GM18868 (cell line): ENCODE results near the gene USP40.

Experiments used
- ATAC-seq: cut with Tn5 transposase; IDR thresholded peaks from one replicate; pipeline ENCODE4 v1.9.1; 2021; ENCODE audit warnings: mild to moderate bottlenecking, moderate library complexity; ENCODE audit not compliant: unreplicated experiment

The USP40 gene

DNA sequence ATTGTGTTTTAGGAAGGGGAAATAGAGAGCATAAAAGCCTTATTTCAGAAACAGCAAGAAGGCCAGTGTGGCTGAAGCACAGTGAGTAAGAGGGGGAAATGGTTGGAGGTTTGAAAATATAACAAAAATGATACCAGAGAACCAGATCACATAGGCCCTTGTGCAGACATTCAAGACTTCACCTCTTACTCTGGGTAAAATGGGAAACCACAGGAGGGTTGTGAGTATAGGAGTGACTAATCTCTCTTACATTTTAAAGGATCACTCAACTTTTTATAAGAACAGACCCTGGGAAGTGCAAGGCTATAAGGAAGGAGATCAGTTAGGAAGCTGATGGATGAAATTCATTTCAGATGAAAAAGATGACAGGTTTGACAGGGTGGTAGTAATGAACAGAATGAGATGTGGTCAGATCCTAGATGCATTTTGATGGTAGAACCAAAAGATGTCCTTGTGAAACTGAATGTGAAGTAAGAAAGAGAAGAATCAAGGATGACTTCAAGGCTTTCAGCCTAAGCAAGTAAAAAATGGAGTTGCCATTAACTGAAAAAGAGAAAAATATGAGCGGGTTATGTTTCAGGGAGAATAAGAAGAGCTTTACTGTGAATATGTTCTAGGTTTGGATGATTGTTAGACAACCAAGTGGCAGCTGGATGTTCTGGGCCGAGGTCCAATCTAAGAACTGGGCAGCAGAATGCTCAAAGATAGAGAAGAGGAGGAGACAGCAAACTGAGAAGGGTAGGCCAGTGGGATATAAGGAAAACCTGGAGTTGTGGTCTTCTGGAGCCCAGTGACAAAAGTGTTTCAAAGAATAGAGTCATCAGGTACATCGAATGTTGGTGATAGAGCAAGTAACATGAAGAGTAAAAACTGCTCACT lies 65.1 kb downstream of the USP40 start:
- no peak for ATAC-seq

DNA sequence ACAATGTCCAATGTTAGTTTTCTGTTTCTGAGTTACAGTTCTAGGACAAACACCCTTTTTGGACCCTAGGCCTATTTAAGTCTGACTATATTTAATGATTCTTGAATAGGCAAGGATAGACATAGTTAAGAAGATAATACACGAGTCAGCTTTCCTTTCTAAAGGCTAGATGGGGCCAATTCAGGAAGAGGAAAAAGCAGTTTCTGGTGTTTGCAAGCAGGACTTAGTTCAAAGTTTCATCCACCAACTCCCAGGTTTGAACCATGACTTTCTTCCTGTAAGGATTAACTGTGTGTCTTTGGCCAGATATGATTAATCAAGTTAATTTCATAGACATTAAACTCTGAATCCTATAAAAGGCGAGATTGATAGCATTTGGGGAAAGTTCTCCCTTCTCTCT lies 66.7 kb downstream of the USP40 start:
- no peak for ATAC-seq

DNA sequence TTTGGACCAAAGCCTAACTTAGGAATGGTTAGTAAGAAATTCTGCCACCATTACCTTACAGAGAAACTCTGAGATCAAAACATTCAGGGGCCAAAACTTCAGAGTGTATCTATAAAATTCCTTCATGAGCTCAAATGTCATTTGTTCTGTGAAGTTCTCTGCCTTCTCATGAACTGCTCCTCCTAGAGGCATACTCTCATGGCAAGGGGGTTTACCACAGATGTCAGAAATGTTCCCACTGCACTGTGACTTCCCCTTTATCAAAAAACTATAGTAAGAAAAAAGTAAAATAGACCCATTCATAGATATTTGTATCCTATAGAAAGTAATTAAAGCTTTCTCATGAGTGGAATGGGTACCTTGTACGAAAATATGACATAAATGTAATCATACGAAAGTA lies 68.5 kb downstream of the USP40 start:
- ATAC-seq, result no peak

DNA sequence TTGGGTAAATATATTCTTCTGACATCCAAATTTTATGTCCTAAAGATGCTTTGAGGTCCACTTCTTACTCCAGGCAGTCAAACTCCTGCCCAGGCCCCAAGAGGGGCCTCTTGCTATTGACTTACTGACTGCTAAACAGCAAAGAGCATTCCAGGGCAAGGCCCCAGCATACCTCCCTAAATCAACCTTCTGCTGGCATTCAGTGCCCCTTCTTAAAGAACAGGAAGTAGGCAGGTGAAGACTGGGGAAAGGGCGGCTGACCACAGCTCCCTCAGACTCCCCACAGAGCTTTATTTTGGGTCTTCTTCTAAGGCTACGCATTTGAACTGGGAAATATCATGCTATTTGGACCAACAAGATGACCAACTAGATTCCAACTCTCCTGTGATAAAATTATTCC lies 68.9 kb downstream of the USP40 start:
- ATAC-seq, result no peak

DNA sequence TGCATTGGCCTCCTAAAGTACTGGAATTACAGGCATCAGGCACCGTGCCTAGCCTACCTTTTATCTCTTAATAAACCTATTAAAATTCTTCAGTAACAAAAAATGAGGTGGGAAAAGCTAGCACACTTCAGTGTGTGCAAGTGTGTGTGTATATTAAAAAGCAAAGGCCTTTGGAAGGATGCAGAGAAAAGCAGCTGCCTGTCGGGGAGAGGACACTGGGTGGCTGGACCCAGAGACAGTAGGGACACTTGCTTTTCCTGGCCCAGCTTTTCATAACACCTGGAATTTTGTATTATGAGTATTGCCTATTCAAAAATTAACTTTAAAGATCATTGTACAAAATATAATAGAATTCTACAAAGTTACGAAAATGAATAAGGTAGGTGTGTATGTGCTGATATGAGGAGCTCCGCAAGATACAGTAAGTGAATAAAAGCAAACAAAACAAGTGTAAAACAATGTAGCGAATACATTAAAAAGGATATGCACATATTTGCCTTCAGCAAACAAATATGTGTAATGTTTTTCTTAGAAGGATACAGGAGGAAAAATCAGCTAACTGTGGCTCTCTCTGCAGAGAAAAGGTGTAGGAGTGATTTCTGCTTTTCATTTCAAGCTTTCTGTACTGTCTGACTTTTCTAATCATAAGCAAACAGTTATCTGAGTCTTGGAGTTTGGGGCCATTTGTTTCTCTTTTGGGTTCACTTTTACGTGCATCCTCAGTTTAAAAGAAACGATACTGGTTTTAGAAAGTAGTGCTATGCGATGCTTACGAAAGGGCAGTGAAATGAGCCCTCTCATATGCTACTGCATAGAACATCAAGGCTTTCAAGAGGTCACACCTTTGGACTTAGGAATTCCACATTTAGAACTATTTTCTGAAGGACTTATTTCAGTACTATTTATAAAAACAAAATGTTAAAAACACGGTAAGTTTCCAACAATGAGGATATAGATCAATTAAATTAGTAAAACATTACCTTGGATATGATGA lies 70.8 kb downstream of the USP40 start:
- ATAC-seq, result no peak

DNA sequence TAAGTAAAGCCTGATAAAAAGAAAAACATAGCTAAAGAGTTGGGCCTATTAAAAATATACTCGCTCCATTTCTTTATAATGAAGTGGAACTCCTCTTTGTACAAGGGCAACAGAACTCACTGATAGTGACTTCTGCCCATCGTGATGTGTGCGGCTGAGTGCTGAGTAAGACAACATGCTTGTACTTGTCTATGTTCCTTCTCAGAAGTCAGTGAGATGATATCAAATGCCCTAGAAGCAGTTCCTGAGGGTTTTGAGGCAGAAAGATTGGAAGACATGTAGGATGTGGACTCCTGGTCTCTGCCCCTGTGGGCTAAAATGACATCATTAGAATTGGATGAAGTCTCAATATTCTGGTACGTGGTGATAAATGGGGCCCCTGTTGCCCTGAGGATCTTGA lies 73.8 kb downstream of the USP40 start:
- no peak for ATAC-seq

DNA sequence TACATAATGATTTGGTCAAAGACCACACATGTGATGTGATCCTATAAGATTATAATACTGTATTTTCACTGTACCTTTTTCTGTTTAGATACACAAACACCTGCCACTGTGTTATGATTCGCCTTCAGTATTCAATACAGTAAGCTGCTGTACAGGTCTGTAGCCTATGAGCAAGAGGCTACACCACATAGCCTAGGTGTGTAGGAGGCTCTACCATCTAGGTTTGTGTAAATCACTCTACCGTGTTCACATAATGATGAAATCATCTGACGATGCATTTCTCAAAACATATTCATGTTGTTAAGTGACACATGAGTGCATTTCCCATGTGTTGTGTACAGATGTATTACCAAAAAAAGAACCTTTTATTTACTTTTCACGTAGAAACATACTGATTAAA lies 74.5 kb downstream of the USP40 start:
- no peak for ATAC-seq

DNA sequence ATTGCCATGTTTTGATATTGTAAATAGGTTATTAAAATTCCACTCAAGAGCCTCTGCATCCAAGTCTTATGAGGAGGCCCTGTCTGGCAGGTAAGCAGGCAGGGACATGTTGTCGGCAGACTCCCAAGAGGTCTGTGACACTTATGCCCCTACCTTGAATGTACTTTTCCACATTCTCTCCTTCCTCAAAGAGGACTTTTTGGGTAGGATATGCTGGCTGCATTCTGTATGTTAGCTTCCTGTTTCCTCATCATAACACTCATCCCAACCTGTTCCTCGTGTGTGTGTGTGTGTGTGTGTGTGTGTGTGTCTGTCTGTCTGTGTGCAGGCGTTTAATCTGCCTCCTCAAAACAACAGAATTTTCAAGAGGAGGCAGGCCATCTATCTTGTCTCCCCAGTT lies 75.3 kb downstream of the USP40 start:
- no peak for ATAC-seq

DNA sequence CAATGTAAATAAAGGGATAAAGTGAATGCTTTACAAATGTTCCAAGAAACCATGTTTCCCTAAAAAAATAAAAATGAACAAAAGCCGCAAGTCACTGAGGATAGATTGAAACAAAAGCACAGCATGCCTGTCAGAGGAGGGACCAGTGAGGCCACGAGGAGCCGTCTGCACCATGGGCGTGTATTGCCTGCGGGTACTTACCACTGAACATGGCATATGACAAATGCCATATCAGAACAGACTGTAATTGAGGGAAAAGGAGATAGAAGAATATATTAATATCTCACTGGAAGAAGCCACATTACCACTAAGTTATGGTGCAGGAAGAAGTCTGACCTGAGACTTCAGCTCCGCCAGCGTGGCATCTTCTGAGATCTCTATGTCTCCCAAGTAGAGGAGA lies 75.8 kb downstream of the USP40 start:
- no peak for ATAC-seq

DNA sequence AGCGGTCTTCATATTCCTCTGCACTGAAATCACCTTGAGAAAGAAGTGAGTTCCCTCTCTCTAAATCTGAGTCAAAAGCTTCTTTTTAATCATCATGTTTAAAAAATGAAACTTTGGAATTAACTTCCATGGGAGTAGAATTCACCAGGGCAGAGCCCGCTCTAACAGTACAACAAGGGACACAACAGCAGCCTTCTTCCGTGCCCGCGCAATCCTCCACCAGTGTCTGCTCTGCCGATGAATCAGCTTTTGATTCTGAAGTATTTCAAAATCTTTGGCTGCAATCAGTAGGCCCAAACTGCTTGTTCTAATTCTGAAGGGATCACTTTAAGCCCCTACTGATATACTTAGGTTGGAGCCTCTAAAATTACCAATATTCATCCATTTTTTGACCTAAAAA lies 76.9 kb downstream of the USP40 start:
- no peak for ATAC-seq

DNA sequence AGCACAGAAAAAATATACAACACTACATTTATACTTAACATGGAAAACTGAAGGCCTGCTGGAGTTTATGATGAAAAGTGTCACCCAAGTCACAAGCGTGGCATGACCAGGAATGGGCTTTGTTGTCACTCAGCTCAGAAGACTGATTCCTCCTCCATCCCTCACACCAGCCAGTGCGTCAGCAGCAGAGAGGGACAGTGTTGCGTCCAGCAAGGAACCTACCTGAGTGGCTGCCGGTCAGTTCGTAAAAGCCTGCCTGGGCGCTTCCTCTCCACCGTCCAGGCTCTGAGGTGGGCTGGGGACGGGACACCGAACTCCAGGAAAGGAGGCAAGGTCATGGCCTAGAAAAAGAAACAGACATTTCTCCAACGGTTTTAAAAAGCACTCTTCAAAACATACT lies 77.4 kb downstream of the USP40 start:
- ATAC-seq, result no peak

DNA sequence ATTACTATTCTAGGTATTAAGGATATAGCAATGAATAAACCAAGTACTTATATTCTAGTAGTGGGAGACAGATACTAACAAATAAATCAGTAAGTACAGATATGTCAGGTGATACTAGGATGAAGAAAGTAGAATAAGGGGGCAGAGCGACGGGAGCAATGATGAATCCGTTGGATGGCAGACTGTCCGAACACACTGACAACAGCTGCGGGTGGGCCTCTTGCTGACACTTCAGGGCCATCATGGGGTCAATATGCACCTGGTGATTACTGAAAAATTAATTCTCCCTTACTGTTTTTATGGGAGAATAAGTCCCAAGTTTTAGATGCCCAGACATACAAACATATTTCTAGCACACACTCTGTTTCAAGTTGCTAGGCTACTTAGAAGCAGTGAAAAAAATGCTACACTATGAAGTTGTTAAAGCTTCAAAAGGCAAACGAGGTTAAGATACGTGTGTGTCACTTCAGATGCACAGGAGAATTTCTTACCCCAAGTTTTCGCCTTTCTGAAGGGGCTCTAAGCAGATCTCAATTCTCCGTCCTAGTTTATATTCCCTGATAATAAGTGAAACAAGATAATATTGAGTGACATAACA lies 78.7 kb downstream of the USP40 start:
- ATAC-seq, result no peak

DNA sequence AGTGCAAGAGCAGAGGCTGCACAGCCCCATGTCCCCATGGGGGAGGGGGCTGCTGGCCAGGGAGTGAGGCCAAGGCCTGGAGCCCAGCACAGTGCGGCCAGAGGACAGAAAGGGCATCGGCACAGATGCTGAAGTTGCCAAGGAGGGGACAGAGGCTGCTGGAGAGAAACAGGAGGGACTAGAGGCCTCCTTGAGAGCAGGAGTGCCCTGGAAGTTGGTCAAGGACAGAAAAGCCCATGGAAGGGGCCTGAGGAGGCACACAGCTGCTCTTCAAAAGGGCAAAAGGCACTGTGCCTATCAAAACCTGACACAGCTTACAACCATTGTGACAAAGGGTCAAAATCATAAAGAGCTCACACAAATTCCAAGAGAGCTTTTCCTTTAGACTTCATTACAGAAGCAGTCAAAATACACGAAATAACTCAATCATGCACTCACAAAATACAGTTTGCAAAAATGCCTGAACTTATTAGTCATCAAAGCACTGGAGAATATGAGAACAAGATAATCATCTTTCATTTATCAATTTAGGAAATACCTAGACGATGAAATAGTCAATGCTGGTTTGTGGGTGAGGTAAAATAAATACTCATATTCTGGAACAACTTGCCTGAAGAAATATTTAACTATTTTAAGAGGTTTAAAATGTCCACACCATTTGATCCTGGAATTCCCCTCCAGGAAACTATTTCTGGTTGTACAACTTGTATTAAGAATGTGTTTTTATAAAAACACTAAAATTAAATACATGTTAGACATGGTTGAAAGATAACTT lies 79.6 kb downstream of the USP40 start:
- no peak for ATAC-seq

DNA sequence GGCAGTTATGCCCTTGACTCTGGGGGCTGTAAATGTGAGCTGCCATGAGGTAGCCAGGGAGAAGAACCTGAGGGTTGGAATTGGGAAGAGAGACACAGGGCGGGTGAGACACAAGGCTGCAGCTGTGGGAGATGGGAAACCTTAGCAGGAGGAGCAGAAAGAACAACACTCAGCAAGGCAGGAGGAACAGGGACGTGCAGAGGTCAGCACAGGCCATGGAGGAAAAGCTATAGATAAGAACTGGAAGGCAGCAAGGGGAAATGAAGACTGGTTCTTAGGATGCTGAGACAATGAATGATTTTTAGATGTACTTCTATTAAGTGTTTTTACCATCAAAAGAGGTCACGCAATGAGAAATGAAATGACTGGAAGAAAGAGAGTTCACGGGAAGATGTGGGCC lies 80.2 kb downstream of the USP40 start:
- no peak for ATAC-seq

DNA sequence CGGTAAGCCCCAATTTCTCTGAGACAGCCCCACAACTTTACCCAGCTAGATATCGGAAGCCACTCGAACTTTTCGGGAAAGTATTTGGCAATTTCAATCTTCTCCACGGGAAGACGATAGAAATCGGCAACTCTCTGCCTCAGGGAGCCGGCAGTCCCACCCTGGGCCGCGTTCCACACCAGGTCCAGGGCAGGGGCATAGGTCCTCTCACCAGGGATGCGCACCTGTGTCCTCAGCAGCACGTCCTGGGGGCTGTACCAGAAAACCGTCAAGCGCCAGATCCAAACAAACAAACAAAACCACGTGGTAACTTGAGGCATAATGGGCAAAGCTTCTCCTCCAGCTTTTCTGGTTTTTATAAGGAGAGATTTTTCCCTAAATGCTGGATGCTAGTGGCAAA lies 80.9 kb downstream of the USP40 start:
- ATAC-seq, result no peak

DNA sequence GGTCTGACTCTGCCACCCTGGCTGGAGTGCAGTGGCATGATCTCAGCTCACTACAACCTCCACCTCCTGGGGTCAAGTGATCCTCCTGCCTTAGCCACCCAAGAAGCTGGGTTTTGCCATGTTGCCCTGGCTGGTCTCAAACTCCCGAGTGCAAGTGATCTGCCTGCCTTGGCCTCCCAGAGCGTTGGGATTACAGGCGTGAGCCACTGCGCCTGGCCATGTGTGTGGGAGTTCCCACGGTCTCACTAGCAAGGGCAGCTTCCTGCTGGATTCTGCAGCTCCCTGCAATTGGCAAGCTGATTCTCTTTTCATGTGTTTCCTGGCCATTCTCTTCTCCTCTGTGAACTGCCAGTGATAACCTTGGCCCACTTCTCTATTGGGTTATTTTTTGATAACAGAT lies 84.0 kb downstream of the USP40 start:
- ATAC-seq, result no peak

DNA sequence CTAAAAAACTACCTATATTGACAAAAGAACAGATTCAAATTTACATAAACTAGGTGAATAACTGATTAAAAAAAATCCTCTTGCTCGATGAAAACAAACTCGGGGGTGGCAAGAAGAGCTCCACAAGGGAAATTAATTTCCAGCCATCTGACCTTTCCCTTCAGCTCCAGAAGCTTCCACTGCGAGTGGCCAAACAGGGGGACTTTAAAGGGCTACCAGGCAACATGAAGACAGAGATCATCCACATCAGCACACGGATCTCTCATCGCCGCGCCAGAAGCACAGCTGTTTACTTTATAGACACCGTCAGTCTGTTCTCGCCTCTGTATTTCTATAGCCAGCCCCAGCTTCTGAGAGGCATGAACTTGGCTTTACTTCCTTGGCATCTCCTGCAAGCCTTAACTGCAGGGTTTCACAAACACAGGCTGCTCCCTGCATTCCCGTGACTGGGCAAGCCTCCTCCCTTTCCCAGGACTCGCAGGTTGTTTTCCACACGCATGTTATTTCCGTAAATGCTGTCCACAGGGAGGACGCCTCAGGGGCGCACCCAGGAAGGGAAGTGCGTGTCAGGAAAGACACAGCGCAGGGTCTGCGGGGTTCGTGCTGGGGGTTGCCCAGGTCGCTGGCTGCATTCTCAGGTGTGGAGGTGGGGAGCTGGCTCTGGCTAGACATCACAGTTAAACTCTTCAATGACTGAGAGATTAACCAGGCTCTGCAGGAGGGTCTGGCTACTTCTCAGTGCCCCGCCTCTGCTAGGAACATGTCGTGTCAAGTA lies 85.0 kb downstream of the USP40 start:
- ATAC-seq, result no peak

DNA sequence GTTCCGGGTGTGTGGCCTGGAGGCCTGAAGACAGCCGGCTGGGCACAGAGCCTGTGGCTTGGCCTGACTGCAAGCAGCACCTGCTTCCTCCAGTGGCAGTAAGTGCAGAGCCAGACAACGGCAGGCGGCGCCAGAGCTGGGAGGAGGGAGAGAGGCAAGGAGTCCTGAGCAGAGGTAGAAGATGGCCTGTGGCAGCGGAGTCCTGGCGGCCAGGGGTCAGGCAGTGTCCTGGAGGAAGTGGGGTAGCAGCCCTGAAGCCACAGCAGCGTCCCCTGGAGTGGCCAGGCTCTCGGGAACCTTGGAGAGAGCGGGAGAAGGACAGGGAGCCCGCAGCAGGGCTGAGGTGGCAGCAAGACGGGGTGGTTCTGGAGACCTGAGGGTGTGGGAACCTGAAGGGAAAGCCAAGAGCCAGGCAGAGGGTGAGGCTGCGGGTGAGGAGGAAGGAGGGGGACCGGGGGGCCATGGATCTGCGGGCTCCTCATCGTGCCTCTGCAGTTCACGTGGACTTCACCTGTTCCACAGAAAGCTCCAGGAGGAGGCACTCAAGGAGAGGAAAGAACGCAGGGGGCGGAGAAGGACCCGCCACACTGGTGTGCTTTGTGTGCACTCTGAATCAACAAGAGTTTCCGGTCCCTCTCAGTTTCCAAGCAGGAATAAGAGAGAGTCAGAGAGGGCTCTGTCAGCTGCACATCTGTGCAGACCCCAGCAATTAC lies 85.9 kb downstream of the USP40 start:
- ATAC-seq, result no peak
